Measurements from ENCODE around the gene AMN1.
"Not testable (repeated sequence)": the region's sequence is repeated elsewhere in the genome, so short reads cannot be mapped to it uniquely, and the experiment has no call there.

AMN1 gene

DNA sequence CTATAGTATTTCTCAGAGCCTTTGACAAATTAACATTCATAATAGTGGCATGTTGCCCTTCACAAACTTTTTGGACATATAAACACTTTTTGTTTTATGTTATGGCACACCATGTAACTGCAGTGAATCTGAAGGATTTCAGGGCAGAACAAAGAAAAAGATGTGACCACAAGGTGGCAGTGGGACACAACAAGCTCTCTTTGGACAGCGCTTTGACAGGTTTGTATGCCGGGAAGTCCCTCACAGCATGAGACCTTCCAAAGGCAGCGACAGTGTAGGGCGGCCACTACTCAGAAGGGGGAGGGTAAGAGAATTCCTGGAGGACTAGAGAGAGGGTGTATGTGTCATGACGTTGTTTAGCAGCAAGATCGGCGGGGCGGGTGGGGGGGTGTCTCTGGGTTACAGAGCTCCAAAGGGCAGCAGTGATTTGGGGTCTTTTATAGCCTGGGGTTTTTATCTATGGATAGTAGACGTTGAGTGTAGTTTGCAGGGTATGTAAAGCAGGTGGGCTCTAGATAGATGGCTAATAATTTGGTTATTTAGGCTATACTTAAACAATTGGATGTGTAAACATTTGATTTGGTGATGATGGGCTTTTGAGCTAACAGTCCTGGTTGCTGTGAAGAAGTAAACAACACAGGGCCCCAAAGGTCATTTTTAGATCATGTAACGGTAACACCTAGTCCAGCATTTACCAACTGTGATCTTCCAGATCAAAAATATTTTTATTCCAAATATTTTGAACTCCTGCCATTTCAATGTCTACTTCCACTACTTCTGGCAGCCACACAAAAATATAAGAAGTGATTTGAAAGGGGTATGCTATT lies 46.5 kb downstream of the AMN1 start:
- peak; percentile 56 for DNase-seq (ENCODE audit: low spot score)

DNA sequence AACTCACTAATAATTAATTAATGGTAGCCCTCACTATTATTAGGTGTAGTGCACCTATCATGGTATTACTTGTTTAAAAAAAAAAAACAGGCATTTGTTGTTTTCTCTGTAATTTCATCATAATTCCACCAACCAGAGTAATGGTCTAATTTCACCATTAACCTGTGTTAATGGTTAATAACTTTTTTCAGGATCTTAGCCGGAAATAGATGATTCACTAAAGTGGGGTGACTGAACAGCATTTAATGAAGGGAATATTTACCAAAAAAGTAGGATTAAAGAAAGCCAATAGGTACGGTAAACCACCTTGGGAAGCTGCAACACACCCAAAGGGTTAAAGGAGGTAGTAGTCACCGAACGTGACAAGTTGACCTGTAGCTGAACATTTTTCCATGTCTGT lies 56.3 kb downstream of the AMN1 start:
- no peak for DNase-seq (ENCODE audit: low spot score)

DNA sequence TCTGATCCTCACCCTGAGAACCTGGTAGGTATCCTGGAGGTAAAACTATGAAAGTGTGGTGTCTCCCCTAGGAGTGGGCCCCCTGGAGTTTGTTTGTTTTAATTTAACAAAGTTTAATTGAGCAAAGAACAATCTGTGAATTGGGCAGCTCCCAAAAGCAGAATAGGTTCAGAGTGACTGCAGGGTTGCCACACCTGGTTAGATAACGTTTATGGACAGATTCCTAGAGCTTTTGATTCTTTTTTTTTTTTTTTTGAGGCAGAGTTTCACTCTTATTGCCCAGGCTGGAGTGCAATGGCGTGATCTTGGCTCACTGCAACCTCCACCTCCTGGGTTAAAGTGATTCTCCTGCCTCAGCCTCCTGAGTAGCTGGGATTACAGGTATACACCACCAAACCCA lies 59.2 kb downstream of the AMN1 start:
- not testable (repeated sequence) for DNase-seq (ENCODE audit: low spot score)

DNA sequence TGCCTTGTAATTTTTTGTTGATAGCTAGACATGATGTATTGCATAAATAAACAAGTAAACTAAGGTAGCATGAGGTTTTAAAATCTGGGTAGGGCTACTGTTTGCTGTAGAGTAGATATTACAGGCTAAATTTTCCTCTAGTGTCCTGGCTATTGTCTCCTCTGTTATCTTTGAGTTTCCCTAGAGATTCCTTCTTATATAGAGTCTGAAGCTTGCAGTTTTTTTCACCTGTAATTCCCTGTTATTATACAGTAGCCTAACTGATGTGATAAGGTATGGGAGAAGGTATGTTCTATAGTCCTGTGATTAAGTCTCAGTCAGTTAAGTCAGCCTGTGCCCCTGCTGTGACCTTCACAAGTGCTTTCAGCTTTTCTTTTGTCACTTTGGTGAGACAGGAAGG lies 59.8 kb downstream of the AMN1 start:
- no peak for DNase-seq (ENCODE audit: low spot score)

DNA sequence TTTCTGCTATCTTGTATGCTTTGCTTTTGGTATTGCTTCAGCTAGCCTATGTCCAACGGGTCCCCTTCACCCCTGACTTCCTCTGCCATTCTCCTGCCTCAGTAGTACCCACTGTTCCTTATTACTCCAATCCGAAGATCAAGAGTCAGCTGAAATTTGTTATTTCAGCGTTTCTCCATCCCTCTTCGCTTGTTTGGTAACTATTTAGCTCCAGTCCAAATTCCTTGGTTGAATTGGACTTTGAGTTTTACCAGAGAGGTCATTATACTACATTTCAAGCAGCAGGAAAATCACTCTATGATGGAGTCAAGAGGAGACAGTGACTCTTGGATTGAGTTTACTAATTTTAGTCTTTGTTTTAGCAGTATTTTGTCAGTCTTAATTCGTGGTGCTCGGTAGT lies 64.8 kb downstream of the AMN1 start:
- no peak for DNase-seq (ENCODE audit: low spot score)

- DNase-seq (ENCODE audit: low spot score) = no peak
These were observed 65.2 kb downstream of the AMN1 start for GRCh38 chr12:31663576-31663975.

DNA sequence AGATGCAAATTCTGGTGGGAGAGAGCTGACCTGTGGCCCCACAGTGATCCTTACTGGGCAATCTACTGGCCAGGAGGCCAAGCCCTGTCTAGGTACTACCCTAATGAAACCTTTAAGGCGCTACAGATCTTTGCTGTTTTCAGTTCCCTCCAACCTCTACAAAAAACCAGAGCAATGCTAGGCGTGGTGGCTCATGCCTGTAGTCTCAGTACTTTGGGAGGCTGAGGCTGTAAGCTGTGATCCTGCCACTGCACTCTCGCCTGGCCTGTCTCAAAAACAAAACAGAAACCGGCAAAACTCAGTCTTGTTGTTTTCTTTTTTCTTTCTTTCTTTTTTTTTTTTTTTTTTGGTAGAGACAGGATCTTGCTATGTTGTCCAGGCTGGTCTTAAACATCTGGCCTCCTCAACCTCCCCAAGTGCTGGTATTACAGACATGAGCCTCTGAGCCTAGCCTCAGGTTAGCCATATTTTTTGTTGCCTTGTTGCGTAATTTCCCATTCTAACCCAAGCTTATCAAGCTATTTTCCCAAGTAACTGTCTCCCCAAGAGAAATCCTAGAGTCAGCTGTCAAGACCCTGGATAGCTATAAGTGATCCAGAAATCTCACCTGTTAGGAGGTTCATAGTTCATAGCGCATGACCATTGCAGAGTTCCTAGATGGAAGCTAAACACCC lies 66.5 kb downstream of the AMN1 start:
- no peak for DNase-seq (ENCODE audit: low spot score)

DNA sequence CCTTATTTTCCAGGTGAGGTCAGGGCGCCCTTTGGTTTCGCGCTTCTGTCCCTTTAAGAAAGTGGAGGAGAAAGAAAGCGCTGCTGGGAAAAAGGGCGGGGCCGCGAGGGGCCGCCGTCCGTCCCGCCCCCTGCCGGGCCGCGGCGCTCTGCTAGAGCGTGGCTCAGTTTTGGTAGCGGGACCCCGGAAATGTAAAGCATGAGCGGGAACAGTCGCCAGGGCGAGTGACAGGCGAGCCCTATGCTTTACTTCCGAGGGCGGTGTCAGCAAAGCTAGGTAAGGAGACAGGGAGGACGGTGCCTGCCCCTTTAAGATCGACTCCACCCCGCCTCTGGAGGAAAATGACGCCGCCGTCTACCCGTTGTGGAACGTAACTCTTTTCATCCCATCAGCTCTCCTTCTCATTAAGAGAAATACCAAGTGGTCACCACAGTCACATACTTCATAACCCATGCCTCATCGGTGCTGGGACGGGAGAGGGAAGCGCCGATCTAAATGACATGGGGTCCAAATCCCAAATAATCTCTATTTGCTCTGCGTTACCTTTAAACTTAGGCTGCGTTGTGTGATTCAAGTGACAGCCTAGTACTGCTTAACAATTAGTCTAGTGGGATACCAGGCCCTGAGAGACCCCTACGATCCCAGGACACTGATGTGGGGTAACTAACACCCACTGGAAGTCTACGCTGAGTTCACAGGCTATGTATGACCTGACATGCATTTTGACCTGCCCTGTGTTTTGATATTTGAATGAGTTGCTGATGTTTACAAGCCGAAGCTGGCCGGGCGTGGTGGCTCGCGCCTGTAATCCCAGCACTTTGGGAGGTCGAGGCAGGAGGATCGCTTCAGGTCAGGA lies 69.5 kb downstream of the AMN1 start, which contains the start of gene ETFBKMT:
ETFBKMT (plus strand) TSS at position 602 of the 856 bp plus-strand sequence. CDS start 2,266 bp downstream, outside the sequence.
- DNase-seq (ENCODE audit: low spot score) = peak; percentile 85

DNA sequence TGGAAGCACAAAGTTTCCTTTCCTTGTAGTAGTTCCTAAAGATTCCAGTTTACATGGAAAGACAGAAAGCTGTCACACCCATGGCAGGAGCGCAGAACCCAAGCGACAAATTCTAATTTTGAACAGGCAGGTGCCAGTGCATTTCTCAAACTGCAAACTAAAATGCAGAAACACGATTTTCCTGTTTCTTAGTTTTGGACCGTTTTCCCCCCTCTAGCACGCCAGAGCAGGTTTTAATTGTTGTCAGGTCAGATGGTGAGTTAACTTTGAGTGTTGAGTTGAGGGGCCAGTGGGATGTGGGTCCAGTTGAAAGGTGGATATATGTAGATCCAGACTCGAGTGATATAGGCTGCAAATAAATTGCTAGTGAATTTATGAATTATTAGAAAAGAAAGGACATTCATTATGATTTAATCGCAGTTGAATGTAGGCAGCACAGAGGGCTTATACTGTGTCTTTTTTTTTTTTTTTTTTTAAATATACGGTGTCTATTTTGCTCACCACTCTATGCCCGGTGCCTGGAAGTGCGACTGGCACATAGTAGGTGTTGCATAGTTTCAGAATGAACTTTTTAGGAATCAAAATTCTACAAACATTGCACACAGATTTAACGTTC lies 70.2 kb downstream of the AMN1 start:
- DNase-seq (ENCODE audit: low spot score) = no peak

GRCh38 chr12:31655792-31656191 lies 73.0 kb downstream of the AMN1 start:
- no peak for DNase-seq (ENCODE audit: low spot score)

DNA sequence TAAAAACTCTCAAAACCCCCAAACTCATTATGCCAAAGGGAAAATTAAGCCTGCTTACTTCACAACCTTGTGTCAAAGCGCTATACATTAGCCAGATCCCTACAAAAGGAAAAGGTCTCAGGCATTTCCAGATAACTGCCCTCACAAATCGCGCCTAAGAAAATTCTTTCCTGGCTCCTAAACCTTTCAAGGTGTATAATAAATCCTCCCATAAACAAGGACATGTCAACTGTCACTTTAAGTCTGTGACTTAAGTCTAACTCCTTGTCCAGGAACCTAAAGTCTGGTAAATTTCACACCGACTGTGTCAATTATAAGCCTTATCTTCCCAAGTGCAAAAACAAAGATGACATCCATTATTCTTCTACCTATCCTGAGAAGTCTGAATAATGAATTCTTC lies 73.6 kb downstream of the AMN1 start:
- no peak for DNase-seq (ENCODE audit: low spot score)

- DNase-seq (ENCODE audit: low spot score) = no peak
These were observed 76.8 kb downstream of the AMN1 start for GRCh38 chr12:31651893-31652521.

- DNase-seq (ENCODE audit: low spot score) = no peak
These were observed 77.9 kb downstream of the AMN1 start for GRCh38 chr12:31650918-31651317.

- no peak for DNase-seq (ENCODE audit: low spot score)
These were observed 81.7 kb downstream of the AMN1 start for GRCh38 chr12:31647086-31647491.

GRCh38 chr12:31645924-31646323 lies 82.9 kb downstream of the AMN1 start:
- DNase-seq (ENCODE audit: low spot score) = no peak

GRCh38 chr12:31644536-31644935 lies 84.3 kb downstream of the AMN1 start:
- DNase-seq (ENCODE audit: low spot score) = no peak

DNA sequence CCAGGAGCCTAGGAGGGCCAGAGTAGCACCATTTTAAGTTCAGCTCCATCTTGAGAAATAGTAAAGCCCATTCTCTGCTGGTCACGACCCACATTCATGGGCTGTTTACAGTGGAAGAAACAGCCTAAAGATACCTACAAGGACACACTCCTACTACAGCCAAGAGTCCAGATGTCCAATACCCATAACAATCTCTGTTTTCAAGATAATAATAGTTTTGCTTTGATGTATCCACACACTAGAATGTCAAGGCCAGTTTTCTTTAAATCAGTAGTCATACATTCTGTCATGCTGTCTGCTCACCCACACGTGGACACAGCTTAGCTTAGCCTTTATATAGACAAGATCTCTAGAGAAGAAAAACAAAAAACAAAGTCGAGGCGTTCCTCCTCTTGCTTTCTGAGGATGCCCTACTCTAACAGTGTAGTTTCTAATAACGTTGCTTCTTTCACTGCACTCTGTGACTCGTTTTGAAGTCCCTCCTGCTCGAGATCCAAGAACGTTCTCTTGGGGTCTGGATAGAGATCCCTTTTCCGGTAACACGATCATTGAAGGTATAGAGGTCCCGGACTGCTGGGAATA lies 87.2 kb downstream of the AMN1 start:
- DNase-seq (ENCODE audit: low spot score) = no peak

GRCh38 chr12:31634620-31635019 lies 94.2 kb downstream of the AMN1 start:
- DNase-seq (ENCODE audit: low spot score) = no peak

DNA sequence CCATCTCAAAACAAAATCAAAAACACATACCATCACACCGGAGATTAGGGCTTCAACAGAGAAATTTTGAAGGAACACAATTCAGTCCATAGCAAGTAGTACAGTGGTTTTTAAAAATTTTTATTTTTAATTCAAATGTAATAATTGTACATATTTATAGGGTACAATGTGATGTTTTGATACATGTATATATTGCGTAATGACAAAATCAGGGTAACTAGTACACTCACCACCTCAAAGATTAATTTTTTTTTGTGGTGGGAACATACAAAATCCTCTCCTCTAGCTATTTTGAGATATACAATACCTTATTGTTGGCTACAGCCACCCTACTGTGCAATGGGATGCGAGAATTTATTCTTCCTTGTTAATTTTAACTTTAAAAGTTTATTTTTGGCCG lies 95.4 kb downstream of the AMN1 start:
- no peak for DNase-seq (ENCODE audit: low spot score)

DNA sequence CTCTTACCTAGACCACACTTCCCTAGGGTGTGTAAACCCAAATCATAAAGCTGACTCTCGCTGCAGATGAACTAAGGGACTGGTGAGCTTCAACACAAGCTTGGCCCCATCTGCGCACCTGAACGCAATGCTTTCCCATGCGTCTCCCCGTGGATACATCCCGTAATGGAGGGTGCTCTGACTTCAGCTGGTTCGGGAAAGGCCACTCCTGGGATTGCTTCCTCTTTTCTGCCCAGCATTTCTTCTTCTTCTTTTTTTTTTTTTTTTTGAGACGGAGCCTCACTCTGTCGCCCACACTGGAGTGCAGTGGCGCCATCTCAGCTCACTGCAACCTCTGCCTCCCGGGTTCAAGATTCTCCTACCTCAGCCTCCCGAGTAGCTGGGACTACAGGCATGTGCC lies 97.0 kb downstream of the AMN1 start:
- no peak for DNase-seq (ENCODE audit: low spot score)

DNA sequence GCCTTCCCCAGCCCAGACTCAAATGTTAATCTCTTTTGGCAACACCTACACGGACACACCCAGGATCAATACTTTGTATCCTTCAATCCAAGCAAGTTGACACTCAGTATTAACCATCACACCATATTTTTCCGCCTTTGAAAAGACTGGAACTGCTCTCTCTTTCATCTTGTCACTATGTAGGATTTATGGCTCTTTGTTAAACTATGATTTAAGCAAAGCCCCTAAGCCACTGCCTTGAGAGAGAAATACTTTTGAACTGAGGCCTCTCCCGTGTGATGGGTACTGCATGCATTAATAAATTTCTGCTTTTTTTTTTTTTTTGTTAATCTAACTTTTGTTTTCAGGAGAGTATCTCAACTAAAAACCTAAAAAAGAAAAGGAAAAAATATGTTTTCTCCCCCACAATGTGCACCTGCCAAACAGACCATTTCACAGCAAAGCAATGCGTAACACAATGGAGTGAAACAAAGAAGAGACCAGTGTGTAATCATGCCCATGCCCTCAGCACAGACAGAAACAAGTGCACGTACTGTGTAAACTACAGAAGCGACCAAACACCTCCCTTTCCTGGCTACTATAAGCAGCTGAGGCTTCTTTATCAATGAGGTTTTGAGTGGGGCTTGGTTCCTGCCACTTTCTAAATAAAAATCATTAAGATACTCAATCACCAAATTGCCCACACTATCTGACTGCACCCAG lies 97.6 kb downstream of the AMN1 start:
- no peak for DNase-seq (ENCODE audit: low spot score)

Data from AG08396 (cell line).